ENCODE data around the gene SF3A1.

- TF ChIP-seq HIVEP1 (CRISPR knock-in tag; IDR thresholded peaks at IDR 0.05) (no peak), ZC3H11A (IDR thresholded peaks at IDR 0.05; ENCODE audit: low read depth, low read length) (no peak), SIN3B (IDR thresholded peaks at IDR 0.05; ENCODE audit: low read depth) (no peak), ZFP91 (CRISPR knock-in tag; IDR thresholded peaks at IDR 0.05) (no peak), ZNF174 (CRISPR knock-in tag; IDR thresholded peaks at IDR 0.05) (no peak), SREBF1 (IDR thresholded peaks at IDR 0.05; ENCODE audit: borderline replicate concordance, low read depth, low read length) (no peak), ATF2 (CRISPR knock-in tag; IDR thresholded peaks at IDR 0.05) (no peak), ZNF354B (CRISPR knock-in tag; IDR thresholded peaks at IDR 0.05) (no peak), RB1 (IDR thresholded peaks at IDR 0.05; ENCODE audit: low read depth) (no peak)
Observed at GRCh38 chr22:30297991-30298701, 58.5 kb downstream of the SF3A1 start.

All from K562 (cell line).